DOHH2 (cell line): ENCODE measurements around the gene RRBP1.

ENCODE experiments used
- EZH2phosphoT487 ChIP-seq: fragments of 200-600 bp; sonication (generic); IDR thresholded peaks from 2 replicates; pipeline ENCODE4 v1.6.1; 2017; ENCODE audit warnings: borderline replicate concordance, mild to moderate bottlenecking, antibody characterized with exemption, low read length, moderate library complexity, mixed read lengths
- TF ChIP-seq, protein P1 (sequence below): fragments of 200-600 bp; sonication (generic); IDR thresholded peaks from one replicate; pipeline ENCODE4 v1.5.1; 2014; ENCODE audit warnings: antibody characterized with exemption, mild to moderate bottlenecking, low read depth, low read length; ENCODE audit not compliant: poor library complexity, severe bottlenecking

GRCh38 chr20:17660667-17661066 is 21.4 kb downstream of the RRBP1 start:
- TF ChIP-seq, protein P1, sequence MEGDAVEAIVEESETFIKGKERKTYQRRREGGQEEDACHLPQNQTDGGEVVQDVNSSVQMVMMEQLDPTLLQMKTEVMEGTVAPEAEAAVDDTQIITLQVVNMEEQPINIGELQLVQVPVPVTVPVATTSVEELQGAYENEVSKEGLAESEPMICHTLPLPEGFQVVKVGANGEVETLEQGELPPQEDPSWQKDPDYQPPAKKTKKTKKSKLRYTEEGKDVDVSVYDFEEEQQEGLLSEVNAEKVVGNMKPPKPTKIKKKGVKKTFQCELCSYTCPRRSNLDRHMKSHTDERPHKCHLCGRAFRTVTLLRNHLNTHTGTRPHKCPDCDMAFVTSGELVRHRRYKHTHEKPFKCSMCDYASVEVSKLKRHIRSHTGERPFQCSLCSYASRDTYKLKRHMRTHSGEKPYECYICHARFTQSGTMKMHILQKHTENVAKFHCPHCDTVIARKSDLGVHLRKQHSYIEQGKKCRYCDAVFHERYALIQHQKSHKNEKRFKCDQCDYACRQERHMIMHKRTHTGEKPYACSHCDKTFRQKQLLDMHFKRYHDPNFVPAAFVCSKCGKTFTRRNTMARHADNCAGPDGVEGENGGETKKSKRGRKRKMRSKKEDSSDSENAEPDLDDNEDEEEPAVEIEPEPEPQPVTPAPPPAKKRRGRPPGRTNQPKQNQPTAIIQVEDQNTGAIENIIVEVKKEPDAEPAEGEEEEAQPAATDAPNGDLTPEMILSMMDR: no peak
- TF ChIP-seq EZH2phosphoT487: no peak
